ENCODE data around the gene DGAT2.

Gene DGAT2

GRCh38 chr11:75801362-75802020 lies 32.9 kb downstream of the DGAT2 start:
- no peak for DNase-seq (ENCODE audit: low read depth)

GRCh38 chr11:75802021-75802912 lies 33.7 kb downstream of the DGAT2 start:
- no peak for DNase-seq (ENCODE audit: low read depth)

GRCh38 chr11:75802913-75803820 lies 34.6 kb downstream of the DGAT2 start:
- peak; percentile 73 for DNase-seq (ENCODE audit: low read depth)

- no peak for DNase-seq (ENCODE audit: low read depth)
Measured at GRCh38 chr11:75809111-75809510, 40.5 kb downstream of the DGAT2 start.

GRCh38 chr11:75809991-75810390 lies 41.4 kb downstream of the DGAT2 start:
- DNase-seq (ENCODE audit: low read depth): no peak

- no peak for DNase-seq (ENCODE audit: low read depth)
Measured at GRCh38 chr11:75810637-75811390, 42.2 kb downstream of the DGAT2 start.

- DNase-seq (ENCODE audit: low read depth): no peak
Measured at GRCh38 chr11:75811485-75811884, 42.9 kb downstream of the DGAT2 start.

GRCh38 chr11:75812542-75813040 lies 44.0 kb downstream of the DGAT2 start:
- peak; percentile 30 for DNase-seq (ENCODE audit: low read depth)

GRCh38 chr11:75813124-75813523 lies 44.5 kb downstream of the DGAT2 start:
- no peak for DNase-seq (ENCODE audit: low read depth)

GRCh38 chr11:75813622-75814039 lies 45.1 kb downstream of the DGAT2 start:
- DNase-seq (ENCODE audit: low read depth): peak; percentile 80

- no peak for DNase-seq (ENCODE audit: low read depth)
Measured at GRCh38 chr11:75814363-75814676, 45.7 kb downstream of the DGAT2 start.

GRCh38 chr11:75814677-75815344 lies 46.2 kb downstream of the DGAT2 start, which contains the start of gene UVRAG:
Gene UVRAG (plus strand): TSS chr11:75815210. CDS start chr11:75815408, 198 bp downstream.
- peak; percentile 99 for DNase-seq (ENCODE audit: low read depth)

- DNase-seq (ENCODE audit: low read depth): peak; percentile 65
Measured at GRCh38 chr11:75815345-75816168, 47.0 kb downstream of the DGAT2 start.

- DNase-seq (ENCODE audit: low read depth): peak; percentile 21
Measured at GRCh38 chr11:75816561-75817239, 48.1 kb downstream of the DGAT2 start.

- DNase-seq (ENCODE audit: low read depth): peak; percentile 50
Measured at GRCh38 chr11:75820645-75821044, 52.1 kb downstream of the DGAT2 start.

GRCh38 chr11:75821202-75821601 lies 52.6 kb downstream of the DGAT2 start:
- DNase-seq (ENCODE audit: low read depth): no peak

- DNase-seq (ENCODE audit: low read depth): no peak
Measured at GRCh38 chr11:75822541-75822940, 54.0 kb downstream of the DGAT2 start.

GRCh38 chr11:75823415-75823814 lies 54.8 kb downstream of the DGAT2 start:
- DNase-seq (ENCODE audit: low read depth): no peak

GRCh38 chr11:75823946-75824345 lies 55.4 kb downstream of the DGAT2 start:
- no peak for DNase-seq (ENCODE audit: low read depth)

All from ELR (cell line).